Trophoblast cell (in vitro differentiated cells and primary cell): ENCODE measurements around the gene GAB2.
A peak's percentile ranks its signal among the peaks of the same experiment; 100 is the strongest.
"Not testable (repeated sequence)": the region's sequence is repeated elsewhere in the genome, so short reads cannot be mapped to it uniquely, and the experiment has no call there.

Experiments
- DNase-seq, 2 donors: peaks; one replicate each; pipeline ENCODE4 v3.0.0-alpha.2; 2016
- H2AFZ ChIP-seq: 2 replicates; pipeline ENCODE4 v1.6.1; 2013; ENCODE audit warnings: low read length, moderate library complexity, mild to moderate bottlenecking; ENCODE audit not compliant: insufficient read depth, poor library complexity
- H2AK5ac ChIP-seq: 2 replicates; pipeline ENCODE4 v1.6.1; 2013; ENCODE audit warnings: mild to moderate bottlenecking, low read length
- H2BK120ac ChIP-seq: 2 replicates; pipeline ENCODE4 v1.6.1; 2013; ENCODE audit warnings: low read length, mild to moderate bottlenecking, moderate library complexity; ENCODE audit not compliant: insufficient read depth, poor library complexity
- H2BK12ac ChIP-seq: 2 replicates; pipeline ENCODE4 v1.6.1; 2013; ENCODE audit warnings: mild to moderate bottlenecking, low read length, moderate library complexity
- H2BK5ac ChIP-seq: 2 replicates; pipeline ENCODE4 v1.6.1; 2013; ENCODE audit warnings: low read length, low read depth, moderate library complexity, mild to moderate bottlenecking; ENCODE audit not compliant: poor library complexity
- H3K14ac ChIP-seq: 2 replicates; pipeline ENCODE4 v1.6.1; 2013; ENCODE audit warnings: mild to moderate bottlenecking, low read length
- H3K18ac ChIP-seq: 2 replicates; pipeline ENCODE4 v1.6.1; 2013; ENCODE audit warnings: mild to moderate bottlenecking, low read length
- H3K23ac ChIP-seq: 2 replicates; pipeline ENCODE4 v1.6.1; 2013; ENCODE audit warnings: low read length
- H3K27ac ChIP-seq: 2 replicates; pipeline ENCODE4 v1.5.1; 2013; ENCODE audit warnings: low read depth, mild to moderate bottlenecking, inconsistent platforms, low read length, moderate library complexity
- H3K27me3 ChIP-seq: 2 replicates; pipeline ENCODE4 v1.6.1; 2013; ENCODE audit warnings: inconsistent platforms, mild to moderate bottlenecking, low read length, moderate library complexity; ENCODE audit not compliant: insufficient read depth
- H3K36me3 ChIP-seq, 2 experiments: 1 replicate in 1 of 2; 2 replicates in 1 of 2; pipeline ENCODE4 v1.6.1; 2013; ENCODE audit warnings: low read length in 2 of 2, mild to moderate bottlenecking in 2 of 2, moderate library complexity in 1 of 2; ENCODE audit not compliant: insufficient read depth in 2 of 2, control insufficient read depth in 1 of 2
- H3K4ac ChIP-seq: 2 replicates; pipeline ENCODE4 v1.6.1; 2013; ENCODE audit warnings: low read depth, mild to moderate bottlenecking, low read length, moderate library complexity
- H3K4me1 ChIP-seq, 2 experiments: 1 replicate in 1 of 2; 2 replicates in 1 of 2; pipeline ENCODE4 v1.6.1; 2013; ENCODE audit warnings: low read length in 2 of 2, mild to moderate bottlenecking in 2 of 2, moderate library complexity in 1 of 2; ENCODE audit not compliant: insufficient read depth in 2 of 2, control insufficient read depth in 1 of 2
- H3K4me2 ChIP-seq: 2 replicates; pipeline ENCODE4 v1.6.1; 2013; ENCODE audit warnings: inconsistent platforms, mild to moderate bottlenecking, low read length, moderate library complexity
- H3K4me3 ChIP-seq: 2 replicates; pipeline ENCODE4 v1.5.1; 2013; ENCODE audit warnings: mild to moderate bottlenecking, low read depth, low read length, inconsistent platforms
- H3K79me1 ChIP-seq: one replicate; pipeline ENCODE4 v1.6.1; 2013; ENCODE audit warnings: low read length
- H3K79me2 ChIP-seq: 2 replicates; pipeline ENCODE4 v1.6.1; 2013; ENCODE audit warnings: low read length, mild to moderate bottlenecking; ENCODE audit not compliant: control insufficient read depth, insufficient read depth, poor library complexity
- H3K9ac ChIP-seq: 2 replicates; pipeline ENCODE4 v1.6.1; 2013; ENCODE audit warnings: mild to moderate bottlenecking, low read length
- H3K9me3 ChIP-seq: 2 replicates; pipeline ENCODE4 v1.6.1; 2013; ENCODE audit warnings: low read depth, mild to moderate bottlenecking, control low read depth, inconsistent platforms, low read length; ENCODE audit not compliant: insufficient read depth
- H4K12ac ChIP-seq: 2 replicates; pipeline ENCODE4 v1.6.1; 2013; ENCODE audit warnings: low read depth, mild to moderate bottlenecking, low read length, moderate library complexity
- H4K8ac ChIP-seq: 2 replicates; pipeline ENCODE4 v1.6.1; 2013; ENCODE audit warnings: low read depth, mild to moderate bottlenecking, low read length, moderate library complexity
- H4K91ac ChIP-seq: one replicate; pipeline ENCODE4 v1.6.1; 2013; ENCODE audit warnings: low read depth, mild to moderate bottlenecking, low read length, moderate library complexity
- WGBS: extraction: QIAGEN DNeasy Blood & Tissue Kit; methylation state at CpG from one replicate; pipeline ENCODE4 v1.1.7; 2013; ENCODE audit warnings: missing lambda C conversion rate; ENCODE audit not compliant: insufficient read length, insufficient coverage; ENCODE audit errors: extremely low coverage; 5-methylcytosine and 5-hydroxymethylcytosine counted together

GAB2 gene

GRCh38 chr11:78361228-78361627, 56.4 kb downstream of the GAB2 start:
- H4K8ac ChIP-seq, result no peak overlapping the region
- peak overlapping the region; percentile 86 for H3K4ac ChIP-seq
- WGBS, result no CpG with 5 or more reads among the region's 2 CpGs
- no peak overlapping the region for H2BK5ac ChIP-seq
- no peak overlapping the region for H2AK5ac ChIP-seq
- no peak overlapping the region for H3K14ac ChIP-seq
- peaks cover 3% of the 10 kb centered on the region for H3K79me1 ChIP-seq
- no peaks in the 10 kb centered on the region for H3K36me3 ChIP-seq
- no peaks in the 10 kb centered on the region for H3K9me3 ChIP-seq
- no peak overlapping the region for H4K12ac ChIP-seq
- DNase-seq, result no peak
- no peak overlapping the region for H3K18ac ChIP-seq
- no peak overlapping the region for H3K9ac ChIP-seq
- peaks cover 6 to 11% of the 10 kb centered on the region in 2 experiments for H3K4me1 ChIP-seq
- no peak overlapping the region for H3K4me2 ChIP-seq
- H2AFZ ChIP-seq, result no peak overlapping the region
- no peak overlapping the region for H2BK120ac ChIP-seq
- H3K27me3 ChIP-seq, result no peaks in the 10 kb centered on the region
- no peak overlapping the region for H2BK12ac ChIP-seq
- H4K91ac ChIP-seq, result no peak overlapping the region
- no peak overlapping the region for H3K23ac ChIP-seq
- no peak overlapping the region for H3K27ac ChIP-seq
- peaks cover 5% of the 10 kb centered on the region for H3K79me2 ChIP-seq
- no peak overlapping the region for H3K4me3 ChIP-seq

GRCh38 chr11:78359921-78360320, 57.7 kb downstream of the GAB2 start:
- Histone ChIP-seq H3K36me3 (no peaks in the 10 kb centered on the region), H2BK5ac (no peak overlapping the region), H3K79me2 (peaks cover 5% of the 10 kb centered on the region), H3K4me3 (no peak overlapping the region), H3K18ac (no peak overlapping the region), H2BK12ac (no peak overlapping the region), H3K14ac (no peak overlapping the region), H4K91ac (no peak overlapping the region), H2BK120ac (no peak overlapping the region), H3K9ac (no peak overlapping the region), H3K4ac (peak overlapping the region; percentile 93), H2AK5ac (peak overlapping the region; percentile 83), H3K4me2 (no peak overlapping the region), H3K27ac (no peak overlapping the region), H4K8ac (no peak overlapping the region), H2AFZ (no peak overlapping the region), H3K4me1 (peaks cover 5 to 7% of the 10 kb centered on the region in 2 experiments), H3K27me3 (no peaks in the 10 kb centered on the region), H3K9me3 (no peaks in the 10 kb centered on the region), H4K12ac (no peak overlapping the region), H3K79me1 (peaks cover 6% of the 10 kb centered on the region), H3K23ac (no peak overlapping the region)
- DNase-seq, result no peak
- no CpG with 5 or more reads among the region's 3 CpGs for WGBS

GRCh38 chr11:78357924-78358323, 59.7 kb downstream of the GAB2 start:
- not testable (repeated sequence) for H3K27ac ChIP-seq, H3K18ac ChIP-seq, H3K79me1 ChIP-seq, H4K12ac ChIP-seq, H2AK5ac ChIP-seq, H3K4me3 ChIP-seq, H3K36me3 ChIP-seq, H3K23ac ChIP-seq, H3K14ac ChIP-seq, H2BK120ac ChIP-seq, H3K4me1 ChIP-seq, H3K9ac ChIP-seq, H4K8ac ChIP-seq, H3K4me2 ChIP-seq, DNase-seq, H3K27me3 ChIP-seq, H4K91ac ChIP-seq, H3K4ac ChIP-seq, H3K9me3 ChIP-seq, H2BK5ac ChIP-seq, H3K79me2 ChIP-seq, H2BK12ac ChIP-seq, H2AFZ ChIP-seq
- no CpG with 5 or more reads among the region's 3 CpGs for WGBS

GRCh38 chr11:78357425-78357824, 60.2 kb downstream of the GAB2 start:
- not testable (repeated sequence) for H3K18ac ChIP-seq, H4K12ac ChIP-seq, H2BK12ac ChIP-seq, H3K27ac ChIP-seq, H4K8ac ChIP-seq, H2AFZ ChIP-seq, DNase-seq, H3K4me2 ChIP-seq, H3K9me3 ChIP-seq, H3K23ac ChIP-seq, H3K9ac ChIP-seq, H3K4me3 ChIP-seq, H3K79me1 ChIP-seq, H3K4ac ChIP-seq, H2AK5ac ChIP-seq, H2BK120ac ChIP-seq, H2BK5ac ChIP-seq, H3K4me1 ChIP-seq, H4K91ac ChIP-seq, H3K79me2 ChIP-seq, H3K27me3 ChIP-seq, H3K36me3 ChIP-seq, H3K14ac ChIP-seq
- no CpG with 5 or more reads among the region's 1 CpG for WGBS
